CD4-positive, alpha-beta T cell treated with Interleukin-15 for 4 hours (primary cell): ENCODE measurements around the gene KCNE1.

Experiments
- DNase-seq: peaks from one replicate; pipeline ENCODE4 v3.0.0-alpha.2; 2020; ENCODE audit warnings: low spot score

KCNE1 gene

GRCh38 chr21:34535886-34536285, 23.9 kb upstream of the KCNE1 start:
- no peak for DNase-seq

GRCh38 chr21:34534522-34534921, 22.5 kb upstream of the KCNE1 start:
- DNase-seq, result no peak

- no peak for DNase-seq
Measured at GRCh38 chr21:34533938-34534337, 21.9 kb upstream of the KCNE1 start.

GRCh38 chr21:34531399-34531798, 19.4 kb upstream of the KCNE1 start:
- no peak for DNase-seq

- DNase-seq, result no peak
Measured at GRCh38 chr21:34530261-34530660, 18.3 kb upstream of the KCNE1 start.

GRCh38 chr21:34528131-34528561, 16.1 kb upstream of the KCNE1 start:
- no peak for DNase-seq

- no peak for DNase-seq
Measured at GRCh38 chr21:34526618-34527290, 14.7 kb upstream of the KCNE1 start.

- DNase-seq, result no peak
Measured at GRCh38 chr21:34526241-34526617, 14.2 kb upstream of the KCNE1 start.

- no peak for DNase-seq
Measured at GRCh38 chr21:34524646-34525601, 12.9 kb upstream of the KCNE1 start.

GRCh38 chr21:34523019-34523555, 11.1 kb upstream of the KCNE1 start:
- no peak for DNase-seq

- no peak for DNase-seq
Measured at GRCh38 chr21:34522284-34522683, 10.3 kb upstream of the KCNE1 start.

- no peak for DNase-seq
Measured at GRCh38 chr21:34521561-34521960, 9.6 kb upstream of the KCNE1 start.

- no peak for DNase-seq
Measured at GRCh38 chr21:34520764-34521508, 8.9 kb upstream of the KCNE1 start.

- no peak for DNase-seq
Measured at GRCh38 chr21:34520281-34520680, 8.3 kb upstream of the KCNE1 start.

GRCh38 chr21:34519694-34520093, 7.7 kb upstream of the KCNE1 start:
- no peak for DNase-seq

- DNase-seq, result no peak
Measured at GRCh38 chr21:34519016-34519415, 7.0 kb upstream of the KCNE1 start.

- no peak for DNase-seq
Measured at GRCh38 chr21:34518301-34518700, 6.3 kb upstream of the KCNE1 start.

- DNase-seq, result no peak
Measured at GRCh38 chr21:34517491-34518245, 5.7 kb upstream of the KCNE1 start.

- DNase-seq, result no peak
Measured at GRCh38 chr21:34517039-34517438, 5.0 kb upstream of the KCNE1 start.

- DNase-seq, result no peak
Measured at GRCh38 chr21:34514576-34515115, 2.6 kb upstream of the KCNE1 start.

- no peak for DNase-seq
Measured at GRCh38 chr21:34513129-34513675, 1.2 kb upstream of the KCNE1 start.
